Right ventricle myocardium inferior (tissue), 1 donor: ENCODE measurements around the gene GRM7. TPM values are rescaled to one million over a fixed set of nuclear protein-coding genes. Genes with fewer than 3 reads are reported as not detected.
A peak's percentile ranks its signal among the peaks of the same experiment; 100 is the strongest.

ENCODE experiments used
- ATAC-seq: fragments of 200-7000 bp; cut with Tn5 transposase; one replicate; pipeline ENCODE4 v1.9.1; 2020; ENCODE audit warnings: mild to moderate bottlenecking, moderate library complexity
- DNase-seq: peaks from one replicate; pipeline ENCODE4 v3.0.0; 2021; ENCODE audit errors: missing footprints
- intact Hi-C: fragments of 100-400 bp; cut with DNase I; formaldehyde crosslinking; loops from one replicate; pipeline ENCODE4 v1.11.0; 2022
- total RNA-seq: library from RNA; stranded (reverse); fragmentation: NEBNext Ultra II Directional; extraction: Animal tissue kit (Norgen Biotek cat#: 25700); gene quantifications from one replicate; pipeline ENCODE4 v1.2.1, GENCODE V29; 2021
- donor health status: DM: no; HTN: yes; CAD: no; lungs with severe emphysema.

The GRM7 gene
- total RNA-seq, 1 donor from 2014 or later = not detected

DNA sequence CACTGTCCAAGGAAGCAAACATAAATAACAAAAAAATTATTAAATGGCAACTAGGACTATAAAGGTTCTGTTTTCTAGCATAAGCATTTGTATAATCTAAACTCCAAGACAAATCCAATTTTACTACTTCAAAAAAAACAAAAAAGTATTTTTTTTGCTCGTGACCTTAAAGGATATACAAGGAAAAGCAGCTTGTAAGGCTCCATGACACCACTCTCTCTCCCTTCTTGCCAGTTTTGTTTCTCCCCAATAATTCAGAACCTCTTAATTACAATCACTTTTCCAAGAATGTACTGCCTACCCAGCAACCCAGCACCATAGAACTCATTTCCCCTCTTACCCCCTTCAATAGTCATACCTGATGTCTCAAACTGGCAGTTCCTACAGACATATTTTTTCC, 496.2 kb downstream of the GRM7 start:
- no peak for DNase-seq
- intact Hi-C loops = no loop called here
- ATAC-seq = no peak

DNA sequence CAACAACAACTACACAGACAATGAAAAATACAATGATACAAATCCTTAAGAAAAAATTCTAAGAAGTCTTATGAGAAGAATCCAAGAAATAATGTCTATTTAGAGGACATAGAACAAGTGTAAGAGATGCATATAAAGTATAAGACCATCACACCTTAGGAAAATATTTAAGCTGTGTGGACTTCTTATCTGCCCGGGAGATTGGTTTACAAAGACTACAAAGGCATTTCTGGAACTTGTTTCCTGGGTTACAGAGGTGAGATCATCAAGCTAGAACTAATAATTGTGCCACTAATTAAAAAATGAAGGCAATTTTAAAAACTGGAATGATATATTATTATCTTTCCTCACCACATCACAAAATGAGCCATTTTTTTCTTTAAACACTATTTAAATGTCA, 507.1 kb downstream of the GRM7 start:
- intact Hi-C loops = no loop called here
- ATAC-seq = no peak
- no peak for DNase-seq

GRCh38 chr3:7368597-7368996, 507.7 kb downstream of the GRM7 start:
- ATAC-seq = no peak
- intact Hi-C loops = no loop called here
- no peak for DNase-seq

DNA sequence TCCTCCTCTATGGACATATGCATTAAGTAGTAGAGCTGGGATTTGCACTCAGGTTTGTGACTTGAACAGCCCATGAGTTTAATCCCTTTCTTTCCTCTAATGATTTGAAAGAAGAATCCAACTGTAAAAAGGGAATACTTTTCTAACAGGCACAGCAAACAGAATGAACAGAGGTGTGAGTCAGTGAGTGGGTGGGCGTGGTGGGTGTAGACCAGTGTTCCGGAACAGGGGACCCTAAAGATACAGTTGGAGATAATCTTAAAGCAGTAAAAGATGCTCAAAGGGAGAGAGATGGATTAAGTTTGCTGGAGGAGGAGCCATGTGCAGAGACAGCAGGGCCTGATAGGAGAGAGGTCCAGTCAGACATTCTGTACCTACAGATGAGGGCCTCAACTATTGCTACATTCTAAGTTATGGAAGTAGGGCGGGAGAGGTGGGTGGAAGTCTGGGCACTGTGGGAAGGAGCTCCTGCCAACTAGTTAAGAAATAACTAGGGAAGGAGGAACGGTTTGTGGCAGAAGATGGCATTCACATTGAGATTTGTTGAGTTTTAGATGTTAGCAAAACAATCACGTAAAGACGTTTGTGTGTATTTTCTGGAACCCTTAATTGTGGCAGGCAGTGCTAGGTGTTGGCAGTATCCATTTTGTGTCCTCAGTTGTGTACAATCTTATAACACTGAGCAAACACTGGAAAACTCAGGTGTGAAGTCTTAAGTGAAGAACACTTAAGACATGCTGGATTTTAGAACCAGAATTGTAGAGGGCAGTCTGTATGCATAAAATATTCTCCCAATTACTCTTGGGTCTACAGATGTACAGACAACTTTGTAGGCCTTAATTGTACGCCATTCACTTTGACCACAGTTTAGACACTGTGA, 511.0 kb downstream of the GRM7 start:
- no peak for DNase-seq
- intact Hi-C loops = no loop called here
- no peak for ATAC-seq

GRCh38 chr3:7377103-7377502, 516.2 kb downstream of the GRM7 start:
- ATAC-seq = no peak
- no peak for DNase-seq
- intact Hi-C loops = no loop called here

DNA sequence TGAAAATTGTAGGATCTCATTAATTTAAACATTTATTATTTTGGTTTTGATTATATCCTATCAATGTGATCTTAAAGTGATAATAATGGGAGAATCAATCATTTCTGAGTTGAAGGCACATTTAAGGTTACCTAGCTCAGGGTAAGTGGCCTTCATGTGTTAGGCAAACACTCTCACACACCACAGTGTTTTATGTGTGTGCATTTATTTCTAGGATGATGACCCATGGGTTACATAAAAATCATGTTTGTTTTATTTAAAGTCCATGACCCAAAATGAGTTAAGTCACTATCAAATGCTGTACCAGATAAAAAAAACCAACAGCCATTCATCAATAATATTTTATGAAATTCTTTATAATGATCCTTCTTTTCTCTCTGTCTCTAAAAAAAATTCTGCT, 520.8 kb downstream of the GRM7 start:
- intact Hi-C loops = no loop called here
- ATAC-seq = no peak

GRCh38 chr3:7382293-7383010, 521.5 kb downstream of the GRM7 start:
- DNase-seq (no peak), ATAC-seq (peak; percentile 59)
- intact Hi-C loops = no loop called here

More for the DNA sequence above, 520.8 kb downstream of the GRM7 start:
- DNase-seq = no peak

DNA sequence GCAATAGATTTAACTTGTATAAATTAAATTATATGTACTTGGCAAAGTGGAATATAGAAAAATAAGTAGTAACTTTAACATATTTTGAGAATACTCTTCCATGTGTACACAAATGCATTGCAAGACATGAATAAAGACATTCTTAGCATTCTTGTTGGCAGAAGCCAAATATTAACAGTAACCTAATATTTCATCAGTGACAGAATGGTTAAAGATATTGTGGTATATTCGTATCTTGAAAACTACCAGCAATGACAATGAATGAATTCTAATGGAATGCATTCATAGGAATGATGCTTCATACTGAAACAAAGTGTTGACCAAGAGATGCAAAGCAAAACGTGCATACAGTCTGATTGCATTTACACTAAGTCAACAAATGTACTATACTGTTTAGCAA, 524.7 kb downstream of the GRM7 start:
- ATAC-seq (no peak), DNase-seq (no peak)
- intact Hi-C loops = no loop called here

DNA sequence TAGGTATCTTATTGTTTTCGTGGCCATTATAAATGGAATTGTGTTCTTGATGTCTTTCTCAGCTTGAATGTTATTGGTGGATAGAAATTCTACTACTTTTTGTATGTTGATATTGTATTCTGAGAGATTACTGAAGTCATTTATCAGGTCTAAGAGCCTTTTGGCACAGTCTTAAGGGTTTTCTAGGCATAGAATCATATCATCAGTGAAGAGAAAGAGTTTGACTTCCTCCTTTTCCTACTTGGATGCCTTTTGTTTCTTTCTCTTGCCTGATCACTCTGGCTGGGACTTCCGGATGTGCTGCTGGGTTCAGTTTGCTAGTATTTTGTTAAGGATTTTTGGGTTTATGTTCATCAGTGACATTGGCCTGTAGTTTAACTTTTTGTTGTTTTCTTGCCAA, 527.1 kb downstream of the GRM7 start:
- no peak for ATAC-seq
- DNase-seq = no peak
- intact Hi-C loops = no loop called here

DNA sequence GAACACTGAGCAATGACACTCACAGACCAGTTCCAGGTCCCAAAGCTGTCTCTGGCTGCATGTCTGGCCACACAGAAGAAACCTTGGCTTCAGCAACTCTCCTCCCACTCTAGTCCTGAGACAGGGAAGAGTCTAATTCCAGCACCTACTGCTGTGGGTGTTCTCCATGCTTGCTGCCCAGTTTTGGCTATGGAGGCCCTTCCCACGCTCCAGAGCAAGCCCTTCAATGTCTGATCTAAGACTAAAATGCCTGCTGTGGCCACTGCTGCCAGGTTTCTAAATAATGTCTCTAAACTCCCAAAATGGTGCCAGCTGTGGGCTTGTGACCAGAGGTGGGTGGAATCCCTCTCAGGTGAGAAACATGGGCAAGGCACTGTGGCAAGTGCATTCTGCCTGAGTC, 531.3 kb downstream of the GRM7 start:
- intact Hi-C loops = no loop called here
- ATAC-seq (no peak), DNase-seq (no peak)

DNA sequence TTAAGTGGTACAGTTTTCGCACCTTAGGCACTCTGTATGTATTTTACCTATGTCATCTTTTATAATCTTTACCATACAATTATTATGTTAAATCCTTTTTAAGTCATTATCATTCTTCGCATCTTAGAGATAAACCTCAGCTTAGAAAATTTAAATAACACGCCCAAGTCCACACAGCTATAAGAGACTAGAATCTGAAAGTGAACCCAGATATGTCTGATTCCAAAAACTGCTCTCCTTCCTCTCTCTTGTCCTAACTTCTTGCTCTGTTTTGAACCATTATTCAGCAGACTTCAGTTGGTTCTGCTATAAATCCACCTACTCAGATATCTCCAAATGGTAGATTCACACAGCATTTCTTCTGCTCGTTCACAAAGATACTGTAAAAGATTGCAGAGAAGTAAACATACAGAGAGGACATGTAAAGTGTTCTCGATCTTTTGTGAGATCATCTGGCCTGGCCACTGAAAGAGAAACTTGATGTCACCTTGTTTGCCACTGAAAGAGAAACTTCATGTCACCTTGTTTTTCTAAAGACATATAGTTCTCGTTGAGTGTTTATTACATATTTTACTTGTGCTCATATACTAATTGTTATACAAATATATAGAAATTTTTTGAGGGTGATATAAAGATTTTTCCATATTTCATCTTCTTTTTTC, 533.2 kb downstream of the GRM7 start:
- ATAC-seq = no peak
- intact Hi-C loops = no loop called here

GRCh38 chr3:7396534-7396933, 535.6 kb downstream of the GRM7 start:
- no peak for DNase-seq
- intact Hi-C loops = no loop called here
- no peak for ATAC-seq

More for the DNA sequence above, 533.2 kb downstream of the GRM7 start:
- no peak for DNase-seq

DNA sequence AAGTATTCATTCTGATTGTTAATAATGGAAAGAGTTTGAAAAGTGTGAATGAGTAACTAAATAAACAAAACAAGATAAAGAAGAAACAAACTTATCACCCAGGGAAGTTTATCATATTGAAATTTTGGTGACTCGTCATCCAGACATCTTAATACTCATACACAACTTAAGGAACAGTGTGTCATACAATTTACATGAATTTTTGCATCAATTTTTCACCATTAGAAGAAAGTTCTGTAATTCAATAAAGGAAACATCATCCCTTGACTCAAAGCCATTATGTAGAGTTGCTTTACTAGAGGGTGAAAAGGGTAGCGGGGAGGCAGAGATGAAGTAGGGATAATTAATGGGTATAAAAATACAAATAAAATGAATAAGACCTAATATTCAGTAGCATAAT, 536.2 kb downstream of the GRM7 start:
- ATAC-seq (no peak), DNase-seq (no peak)
- intact Hi-C loops = no loop called here

GRCh38 chr3:7400360-7400759, 539.4 kb downstream of the GRM7 start:
- no peak for ATAC-seq
- intact Hi-C loops = no loop called here
- no peak for DNase-seq

DNA sequence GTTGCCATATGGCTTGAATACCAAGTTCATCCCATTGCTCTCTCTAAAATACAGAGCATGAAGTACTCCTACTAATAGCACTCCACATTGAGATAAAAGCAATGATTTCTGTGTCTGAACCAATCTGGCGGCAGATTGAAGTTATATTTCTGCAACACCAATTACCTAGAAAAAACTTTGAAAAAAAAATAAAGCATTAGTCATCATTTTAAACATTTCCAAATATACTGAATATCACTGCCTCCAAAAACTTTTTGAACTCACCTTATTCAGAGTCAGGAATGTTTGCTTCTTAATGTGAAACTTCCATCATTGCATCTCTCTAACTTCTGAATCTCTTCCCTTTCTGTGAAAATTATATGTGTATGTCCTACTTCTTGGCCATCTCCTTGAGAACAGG, 540.5 kb downstream of the GRM7 start:
- no peak for DNase-seq
- no peak for ATAC-seq
- intact Hi-C loops = no loop called here

DNA sequence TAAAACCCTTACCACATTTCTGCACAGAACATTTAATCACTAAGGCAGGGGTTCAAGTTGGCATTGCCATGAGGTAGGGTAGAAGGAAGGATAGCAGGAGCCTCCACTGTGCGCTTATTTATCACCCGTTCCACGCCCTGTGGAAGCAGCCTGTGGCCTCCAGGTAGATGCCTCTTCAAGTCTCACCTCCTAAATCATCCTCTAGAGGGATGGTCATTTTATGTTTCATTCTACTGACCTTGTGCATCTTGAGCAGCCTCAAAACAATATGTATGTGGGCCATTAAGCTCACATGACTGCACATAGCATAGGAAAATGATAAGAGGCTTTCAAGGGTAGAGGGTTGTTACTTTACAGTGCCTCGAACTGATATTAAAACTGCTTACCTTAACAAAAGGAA, 546.2 kb downstream of the GRM7 start:
- ATAC-seq (no peak), DNase-seq (no peak)
- intact Hi-C loops = no loop called here

- DNase-seq (no peak), ATAC-seq (no peak)
- intact Hi-C loops = no loop called here
Measured at GRCh38 chr3:7410782-7411181, 549.9 kb downstream of the GRM7 start.

DNA sequence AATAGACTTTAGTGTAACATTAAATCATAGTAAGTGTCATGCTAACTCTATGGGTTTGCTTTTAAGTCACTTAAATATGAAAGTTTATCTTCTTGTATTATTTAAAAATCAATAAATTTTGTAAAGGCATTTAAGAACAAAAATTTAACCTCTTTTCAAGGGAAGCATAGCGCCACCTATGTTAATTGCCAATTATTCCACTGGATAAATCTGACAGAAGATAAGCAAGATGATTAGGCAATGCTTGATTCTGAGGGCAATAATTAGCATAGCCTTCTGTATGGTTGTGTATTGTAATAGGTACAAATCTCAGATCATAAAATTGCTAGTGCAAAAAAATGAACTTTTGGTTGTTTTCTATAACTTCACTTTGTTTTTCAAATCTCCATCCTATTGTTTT, 560.1 kb downstream of the GRM7 start:
- DNase-seq (no peak), ATAC-seq (no peak)
- intact Hi-C loops = no loop called here

DNA sequence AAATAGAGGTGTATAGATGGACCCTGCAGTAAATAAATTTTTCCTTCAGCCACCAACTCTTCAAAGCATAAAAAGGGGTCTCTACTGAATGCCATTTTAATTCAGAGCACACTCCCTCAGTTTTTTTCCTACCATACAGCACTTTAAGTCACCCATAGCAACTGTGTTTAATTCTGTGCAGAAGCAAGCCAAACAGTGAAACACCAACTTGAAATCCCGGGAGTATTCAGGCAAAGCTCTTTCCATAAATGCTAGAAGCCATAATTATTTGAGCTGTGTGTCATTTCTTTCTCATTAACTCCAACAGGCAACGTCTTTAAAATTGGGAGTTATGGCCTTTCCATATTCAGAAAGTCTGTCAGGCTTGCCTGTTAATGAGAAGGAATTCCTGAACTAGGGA, 562.1 kb downstream of the GRM7 start:
- ATAC-seq (no peak), DNase-seq (no peak)
- intact Hi-C loops = no loop called here

DNA sequence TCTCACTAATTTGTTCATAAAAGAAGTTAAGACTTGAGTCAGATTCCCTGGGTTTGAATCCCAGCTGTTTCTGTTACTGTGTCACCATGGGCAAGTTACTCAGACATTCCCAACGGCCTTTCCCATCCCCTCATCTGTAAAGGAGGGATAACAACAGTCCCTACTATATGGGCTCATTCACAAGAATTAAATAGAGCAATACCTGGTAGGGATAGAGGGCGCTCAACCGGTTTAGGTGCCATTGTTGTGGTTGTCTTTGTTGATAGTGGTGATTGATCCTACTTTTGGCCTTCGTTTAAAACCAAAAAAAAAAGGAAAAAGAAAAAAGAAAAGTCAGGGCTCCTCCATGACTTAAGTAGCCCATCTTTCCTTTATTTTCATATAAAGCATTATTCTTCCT, 563.1 kb downstream of the GRM7 start:
- DNase-seq (no peak), ATAC-seq (no peak)
- intact Hi-C loops = no loop called here
